ENCODE measurements around the gene KCTD4. TPM values are rescaled to one million over a fixed set of nuclear protein-coding genes. Genes with fewer than 3 reads are reported as not detected.

The KCTD4 gene
- polyA plus RNA-seq, 1 experiment: 0.14 TPM

GRCh38 chr13:45198924-45199323 lies 1.9 kb downstream of the KCTD4 start:
- CTCF ChIA-PET: interaction anchor here (1.0 kb wide), 1 partner anchor 18 kb away, joined by 3 read pairs; no protein-coding TSS in a partner anchor
- H3K27me3 ChIP-seq (ENCODE audit: control insufficient read depth, insufficient read depth, low read length): no peaks in the 10 kb centered on the region
- H3K4me3 ChIP-seq (ENCODE audit: low read depth, low read length): no peak overlapping the region
- no peak for DNase-seq (ENCODE audit: low read depth, low spot score)
- TF ChIP-seq CTCF (IDR thresholded peaks at IDR 0.05; ENCODE audit: low read depth, low read length): no peak
- no peaks in the 10 kb centered on the region for H3K9me3 ChIP-seq (ENCODE audit: control insufficient read depth, insufficient read depth, low read length)
- POLR2A ChIA-PET: no interaction called here
- no peak overlapping the region for H3K27ac ChIP-seq (ENCODE audit: low read depth, low read length)

DNA sequence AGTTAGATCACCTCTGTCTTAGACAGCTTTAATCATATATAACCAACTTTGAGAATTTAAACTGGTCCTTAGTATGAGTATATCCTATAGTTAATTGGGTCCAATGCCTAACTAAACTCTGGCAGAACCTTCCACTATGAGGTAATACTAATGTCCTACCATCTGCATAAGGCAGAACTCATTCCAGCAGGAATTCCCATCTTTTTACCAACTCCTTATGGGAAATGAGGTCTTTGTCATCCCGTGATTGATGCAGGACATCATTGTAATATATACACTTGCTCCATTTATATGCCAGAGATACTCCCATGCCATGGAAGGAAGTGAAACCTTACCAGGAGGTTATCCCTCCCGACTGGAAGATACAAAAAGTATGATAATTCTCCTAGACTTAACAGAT lies 2.8 kb downstream of the KCTD4 start:
- CTCF ChIA-PET: interaction anchor here (0.7 to 1.0 kb wide), 2 partner anchors 19 to 151 kb away, joined by 3 to 7 read pairs; no protein-coding TSS in a partner anchor
- H3K27ac ChIP-seq (ENCODE audit: low read depth, low read length): no peak overlapping the region
- TF ChIP-seq CTCF (IDR thresholded peaks at IDR 0.05; ENCODE audit: low read depth, low read length): no peak
- POLR2A ChIA-PET: no interaction called here
- H3K4me3 ChIP-seq (ENCODE audit: low read depth, low read length): no peak overlapping the region
- no peaks in the 10 kb centered on the region for H3K9me3 ChIP-seq (ENCODE audit: control insufficient read depth, insufficient read depth, low read length)
- H3K27me3 ChIP-seq (ENCODE audit: control insufficient read depth, insufficient read depth, low read length): no peaks in the 10 kb centered on the region
- DNase-seq (ENCODE audit: low read depth, low spot score): no peak

GRCh38 chr13:45196622-45197021 lies 4.2 kb downstream of the KCTD4 start:
- no peaks in the 10 kb centered on the region for H3K9me3 ChIP-seq (ENCODE audit: control insufficient read depth, insufficient read depth, low read length)
- POLR2A ChIA-PET: no interaction called here
- H3K4me3 ChIP-seq (ENCODE audit: low read depth, low read length): no peak overlapping the region
- DNase-seq (ENCODE audit: low read depth, low spot score): no peak
- CTCF ChIA-PET: no interaction called here
- H3K27ac ChIP-seq (ENCODE audit: low read depth, low read length): no peak overlapping the region
- no peak for TF ChIP-seq CTCF (IDR thresholded peaks at IDR 0.05; ENCODE audit: low read depth, low read length)
- no peaks in the 10 kb centered on the region for H3K27me3 ChIP-seq (ENCODE audit: control insufficient read depth, insufficient read depth, low read length)

DNA sequence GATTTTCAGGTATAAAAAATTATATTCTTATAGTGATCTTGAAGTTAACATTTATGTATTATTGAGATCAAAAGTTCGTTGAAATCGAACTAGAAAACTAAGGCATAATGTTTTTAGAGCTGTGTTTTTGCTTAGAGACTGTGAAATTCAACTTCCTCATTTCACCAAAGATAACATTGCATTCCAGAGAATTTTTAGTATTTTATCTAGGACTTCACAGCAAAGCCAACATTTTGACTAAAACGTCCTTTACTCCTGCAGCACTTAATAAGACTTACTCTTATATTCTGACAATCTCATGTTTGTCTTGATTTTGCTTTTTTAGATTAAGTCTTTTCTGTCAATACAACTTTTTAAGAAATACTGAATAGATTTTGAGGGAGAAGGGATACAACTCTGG lies 4.7 kb downstream of the KCTD4 start:
- ChIA-PET POLR2A (no interaction called here), CTCF (interaction anchor here (0.7 kb wide), 1 partner anchor 83 kb away, joined by 3 read pairs; no protein-coding TSS in a partner anchor)
- H3K27me3 ChIP-seq (ENCODE audit: control insufficient read depth, insufficient read depth, low read length): no peaks in the 10 kb centered on the region
- DNase-seq (ENCODE audit: low read depth, low spot score): no peak
- TF ChIP-seq CTCF (IDR thresholded peaks at IDR 0.05; ENCODE audit: low read depth, low read length): no peak
- no peak overlapping the region for H3K4me3 ChIP-seq (ENCODE audit: low read depth, low read length)
- no peak overlapping the region for H3K27ac ChIP-seq (ENCODE audit: low read depth, low read length)
- no peaks in the 10 kb centered on the region for H3K9me3 ChIP-seq (ENCODE audit: control insufficient read depth, insufficient read depth, low read length)

DNA sequence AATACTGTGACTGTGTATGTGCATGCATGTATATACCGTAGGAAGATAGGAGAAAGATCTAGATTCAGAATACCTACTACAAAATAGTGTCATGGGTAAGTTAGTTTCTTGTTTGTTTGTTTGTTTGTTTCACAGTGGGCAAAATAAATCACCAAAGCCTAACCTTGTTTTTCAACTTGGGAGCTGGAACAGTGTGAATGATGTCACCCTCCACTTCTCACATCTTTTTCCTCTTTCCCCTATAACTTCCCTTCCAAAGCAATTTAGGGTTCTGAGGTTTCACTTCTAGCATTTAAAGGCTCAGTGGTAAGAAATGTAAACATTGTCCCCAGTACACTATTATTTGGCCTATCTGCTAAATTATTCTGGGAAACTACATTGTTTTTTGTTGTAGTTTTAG lies 5.4 kb downstream of the KCTD4 start:
- no peak overlapping the region for H3K4me3 ChIP-seq (ENCODE audit: low read depth, low read length)
- TF ChIP-seq CTCF (IDR thresholded peaks at IDR 0.05; ENCODE audit: low read depth, low read length): no peak
- ChIA-PET CTCF (interaction anchor here (0.7 kb wide), 1 partner anchor 83 kb away, joined by 3 read pairs; no protein-coding TSS in a partner anchor), POLR2A (no interaction called here)
- H3K27ac ChIP-seq (ENCODE audit: low read depth, low read length): no peak overlapping the region
- H3K27me3 ChIP-seq (ENCODE audit: control insufficient read depth, insufficient read depth, low read length): no peaks in the 10 kb centered on the region
- DNase-seq (ENCODE audit: low read depth, low spot score): no peak
- no peaks in the 10 kb centered on the region for H3K9me3 ChIP-seq (ENCODE audit: control insufficient read depth, insufficient read depth, low read length)
